Measurements from ENCODE around the gene BLNK.

- TF ChIP-seq CTCF (IDR thresholded peaks at IDR 0.05) (no peak), POLR2A (IDR thresholded peaks at IDR 0.05) (no peak)
Measured at GRCh38 chr10:96249264-96249663, 22.1 kb downstream of the BLNK start.

Measured in body of pancreas (tissue), 4 donors.